HEK293 (cell line): ENCODE results near the gene IL2RG.

Experiments
- CTCF ChIA-PET: fragments of 350-600 bp; formaldehyde crosslinking; extraction: SDS; loops from one replicate; lab custom pipeline; 2021; ENCODE audit warnings: antibody characterized with exemption; lab: Yijun Ruan, JAX
- POLR2A ChIA-PET: fragments of 300-600 bp; formaldehyde crosslinking; extraction: SDS; loops from one replicate; lab custom pipeline; 2020; ENCODE audit warnings: antibody characterized with exemption, inconsistent platforms; lab: Yijun Ruan, JAX
- H3K27ac ChIP-seq: fragments of 200-500 bp; sonication (Bioruptor generic); 2 replicates; pipeline ENCODE4 v1.5.1; 2014; ENCODE audit warnings: low read depth, low read length, control low read depth, inconsistent platforms; ENCODE audit errors: extremely low read depth
- H3K36me3 ChIP-seq, 2 experiments: fragments of 200-500 bp in 1 of 2; sonication (Bioruptor generic) in 1 of 2; 1 replicate in 1 of 2; 2 replicates in 1 of 2; pipeline ENCODE4 v1.5.1; 2014 to 2017; ENCODE audit warnings: inconsistent platforms in 2 of 2, low read length in 2 of 2; ENCODE audit not compliant: control insufficient read depth in 2 of 2, insufficient read depth in 1 of 2
- H3K4me1 ChIP-seq: fragments of 200-500 bp; sonication (Bioruptor generic); 2 replicates; pipeline ENCODE4 v1.5.1; 2014; ENCODE audit warnings: mild to moderate bottlenecking, low read length, inconsistent platforms; ENCODE audit not compliant: control insufficient read depth, insufficient read depth
- H3K4me3 ChIP-seq: 2 replicates; pipeline ENCODE4 v1.5.1; 2011; ENCODE audit warnings: low read depth, mild to moderate bottlenecking, control low read depth, low read length, moderate library complexity
- H3K9me3 ChIP-seq: fragments of 200-500 bp; sonication (Bioruptor generic); 2 replicates; pipeline ENCODE4 v1.5.1; 2014; ENCODE audit warnings: low read depth, low read length, inconsistent platforms; ENCODE audit not compliant: control insufficient read depth, insufficient read depth
- CTCF ChIP-seq: fragments of 450-650 bp; formaldehyde crosslinking; IDR thresholded peaks from 2 replicates; pipeline ENCODE4 v1.5.1; 2016; ENCODE audit warnings: missing biosample characterization, missing genetic modification characterization
- GFI1B ChIP-seq: fragments of 450-650 bp; formaldehyde crosslinking; IDR thresholded peaks from 2 replicates; pipeline ENCODE4 v1.5.1; 2016; ENCODE audit warnings: missing biosample characterization, missing genetic modification characterization
- IKZF3 ChIP-seq: fragments of 450-650 bp; IDR thresholded peaks from 2 replicates; pipeline ENCODE4 v1.5.0; 2018; ENCODE audit warnings: missing biosample characterization, mild to moderate bottlenecking, missing genetic modification characterization, moderate library complexity
- KLF9 ChIP-seq: fragments of 450-650 bp; formaldehyde crosslinking; IDR thresholded peaks from 2 replicates; pipeline ENCODE4 v1.5.1; 2016; ENCODE audit warnings: missing biosample characterization, missing genetic modification characterization, low read depth
- PRDM1 ChIP-seq: fragments of 450-650 bp; formaldehyde crosslinking; IDR thresholded peaks from 2 replicates; pipeline ENCODE4; 2016; ENCODE audit warnings: missing biosample characterization, missing genetic modification characterization
- SP7 ChIP-seq: fragments of 450-650 bp; formaldehyde crosslinking; IDR thresholded peaks from 2 replicates; pipeline ENCODE4 v1.5.1; 2016; ENCODE audit warnings: missing biosample characterization, missing genetic modification characterization
- TSHZ1 ChIP-seq: fragments of 450-650 bp; formaldehyde crosslinking; IDR thresholded peaks from 2 replicates; pipeline ENCODE4 v1.5.1; 2016; ENCODE audit warnings: missing biosample characterization, missing genetic modification characterization, borderline replicate concordance
- WT1 ChIP-seq: fragments of 450-650 bp; formaldehyde crosslinking; IDR thresholded peaks from 2 replicates; pipeline ENCODE4 v1.5.1; 2016; ENCODE audit warnings: missing biosample characterization, missing genetic modification characterization
- ZBTB17 ChIP-seq: fragments of 450-650 bp; formaldehyde crosslinking; IDR thresholded peaks from 2 replicates; pipeline ENCODE4 v1.5.1; 2016; ENCODE audit warnings: missing biosample characterization, missing genetic modification characterization
- ZBTB8A ChIP-seq: fragments of 450-650 bp; formaldehyde crosslinking; IDR thresholded peaks from 2 replicates; pipeline ENCODE4 v1.5.1; 2016; ENCODE audit warnings: missing biosample characterization, missing genetic modification characterization
- ZNF174 ChIP-seq: fragments of 450-650 bp; formaldehyde crosslinking; IDR thresholded peaks from 2 replicates; pipeline ENCODE4 v1.5.0; 2017; ENCODE audit warnings: missing biosample characterization, mild to moderate bottlenecking, missing genetic modification characterization
- ZNF292 ChIP-seq: fragments of 450-650 bp; formaldehyde crosslinking; IDR thresholded peaks from 2 replicates; pipeline ENCODE4 v1.5.1; 2016; ENCODE audit warnings: low read depth, missing biosample characterization, missing genetic modification characterization, borderline replicate concordance
- ZNF37A ChIP-seq: fragments of 450-650 bp; IDR thresholded peaks from 2 replicates; pipeline ENCODE4 v1.5.1; 2018; ENCODE audit warnings: missing biosample characterization, missing genetic modification characterization
- ZNF433 ChIP-seq: fragments of 450-650 bp; formaldehyde crosslinking; IDR thresholded peaks from 2 replicates; pipeline ENCODE4 v1.5.1; 2016; ENCODE audit warnings: missing biosample characterization, missing genetic modification characterization, low read depth
- ZNF560 ChIP-seq: fragments of 450-650 bp; formaldehyde crosslinking; IDR thresholded peaks from 2 replicates; pipeline ENCODE4 v1.5.1; 2017; ENCODE audit warnings: missing biosample characterization, missing genetic modification characterization, borderline replicate concordance
- ZNF561 ChIP-seq: fragments of 450-650 bp; IDR thresholded peaks from 2 replicates; pipeline ENCODE4 v1.5.1; 2018; ENCODE audit warnings: missing biosample characterization, missing genetic modification characterization, borderline replicate concordance
- ZNF776 ChIP-seq: fragments of 450-650 bp; formaldehyde crosslinking; IDR thresholded peaks from 2 replicates; pipeline ENCODE4 v1.5.0; 2017; ENCODE audit warnings: missing biosample characterization, missing genetic modification characterization, borderline replicate concordance
- TF ChIP-seq, protein P1 (sequence below): fragments of 450-650 bp; formaldehyde crosslinking; conservative IDR thresholded peaks from 2 replicates; pipeline ENCODE4 v1.5.1; 2016; ENCODE audit warnings: low read depth, missing biosample characterization, missing genetic modification characterization
- TF ChIP-seq, protein P2 (sequence below): fragments of 450-650 bp; formaldehyde crosslinking; IDR thresholded peaks from 2 replicates; pipeline ENCODE4 v1.5.1; 2016; ENCODE audit warnings: missing biosample characterization, missing genetic modification characterization
- TF ChIP-seq, protein P3 (sequence below): fragments of 450-650 bp; formaldehyde crosslinking; IDR thresholded peaks from 2 replicates; pipeline ENCODE4 v1.5.1; 2017; ENCODE audit warnings: missing biosample characterization, missing genetic modification characterization

Gene IL2RG

DNA sequence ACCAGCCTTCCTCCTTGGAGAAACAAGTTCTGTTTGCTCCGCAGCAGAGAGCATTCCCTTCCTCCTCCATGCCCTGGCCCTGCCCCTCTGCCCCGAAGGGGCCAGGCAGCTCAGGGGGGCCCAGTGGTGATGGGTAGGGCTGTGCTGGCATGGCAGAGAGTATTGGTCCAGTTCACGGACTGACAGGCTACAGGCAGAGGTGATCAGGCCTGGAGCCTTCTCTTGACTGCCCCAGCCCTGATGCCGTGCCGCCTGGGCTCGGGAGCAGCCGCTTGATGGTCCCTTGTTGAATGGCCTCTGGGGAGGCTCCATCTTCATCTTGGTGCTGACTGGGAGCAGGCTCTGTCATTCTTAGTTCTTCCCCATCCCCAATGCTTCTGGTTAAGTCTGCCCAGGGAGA lies 42.8 kb upstream of the IL2RG start:
- Histone ChIP-seq H3K27ac (no peak overlapping the region), H3K9me3 (no peaks in the 10 kb centered on the region), H3K36me3 (no peaks in the 10 kb centered on the region), H3K4me3 (no peak overlapping the region), H3K4me1 (no peaks in the 10 kb centered on the region)
- ChIA-PET POLR2A (no interaction called here), CTCF (no interaction called here)
- TF ChIP-seq IKZF3 (tag by site-specific recombination) (no peak), PRDM1 (no peak), ZBTB8A (no peak), ZNF776 (tag by site-specific recombination) (no peak), ZNF292 (tag by site-specific recombination) (no peak), CTCF (tag by site-specific recombination) (no peak), ZNF560 (no peak), GFI1B (tag by site-specific recombination) (no peak), KLF9 (no peak), ZNF433 (tag by site-specific recombination) (no peak), ZNF174 (tag by site-specific recombination) (no peak), ZNF37A (tag by site-specific recombination) (no peak), ZBTB17 (tag by site-specific recombination) (no peak), SP7 (no peak), TSHZ1 (tag by site-specific recombination) (no peak), WT1 (no peak), ZNF561 (no peak)
- TF ChIP-seq, protein P1, sequence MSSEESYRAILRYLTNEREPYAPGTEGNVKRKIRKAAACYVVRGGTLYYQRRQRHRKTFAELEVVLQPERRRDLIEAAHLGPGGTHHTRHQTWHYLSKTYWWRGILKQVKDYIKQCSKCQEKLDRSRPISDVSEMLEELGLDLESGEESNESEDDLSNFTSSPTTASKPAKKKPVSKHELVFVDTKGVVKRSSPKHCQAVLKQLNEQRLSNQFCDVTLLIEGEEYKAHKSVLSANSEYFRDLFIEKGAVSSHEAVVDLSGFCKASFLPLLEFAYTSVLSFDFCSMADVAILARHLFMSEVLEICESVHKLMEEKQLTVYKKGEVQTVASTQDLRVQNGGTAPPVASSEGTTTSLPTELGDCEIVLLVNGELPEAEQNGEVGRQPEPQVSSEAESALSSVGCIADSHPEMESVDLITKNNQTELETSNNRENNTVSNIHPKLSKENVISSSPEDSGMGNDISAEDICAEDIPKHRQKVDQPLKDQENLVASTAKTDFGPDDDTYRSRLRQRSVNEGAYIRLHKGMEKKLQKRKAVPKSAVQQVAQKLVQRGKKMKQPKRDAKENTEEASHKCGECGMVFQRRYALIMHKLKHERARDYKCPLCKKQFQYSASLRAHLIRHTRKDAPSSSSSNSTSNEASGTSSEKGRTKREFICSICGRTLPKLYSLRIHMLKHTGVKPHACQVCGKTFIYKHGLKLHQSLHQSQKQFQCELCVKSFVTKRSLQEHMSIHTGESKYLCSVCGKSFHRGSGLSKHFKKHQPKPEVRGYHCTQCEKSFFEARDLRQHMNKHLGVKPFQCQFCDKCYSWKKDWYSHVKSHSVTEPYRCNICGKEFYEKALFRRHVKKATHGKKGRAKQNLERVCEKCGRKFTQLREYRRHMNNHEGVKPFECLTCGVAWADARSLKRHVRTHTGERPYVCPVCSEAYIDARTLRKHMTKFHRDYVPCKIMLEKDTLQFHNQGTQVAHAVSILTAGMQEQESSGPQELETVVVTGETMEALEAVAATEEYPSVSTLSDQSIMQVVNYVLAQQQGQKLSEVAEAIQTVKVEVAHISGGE (tag by site-specific recombination), result no peak
- TF ChIP-seq, protein P2, sequence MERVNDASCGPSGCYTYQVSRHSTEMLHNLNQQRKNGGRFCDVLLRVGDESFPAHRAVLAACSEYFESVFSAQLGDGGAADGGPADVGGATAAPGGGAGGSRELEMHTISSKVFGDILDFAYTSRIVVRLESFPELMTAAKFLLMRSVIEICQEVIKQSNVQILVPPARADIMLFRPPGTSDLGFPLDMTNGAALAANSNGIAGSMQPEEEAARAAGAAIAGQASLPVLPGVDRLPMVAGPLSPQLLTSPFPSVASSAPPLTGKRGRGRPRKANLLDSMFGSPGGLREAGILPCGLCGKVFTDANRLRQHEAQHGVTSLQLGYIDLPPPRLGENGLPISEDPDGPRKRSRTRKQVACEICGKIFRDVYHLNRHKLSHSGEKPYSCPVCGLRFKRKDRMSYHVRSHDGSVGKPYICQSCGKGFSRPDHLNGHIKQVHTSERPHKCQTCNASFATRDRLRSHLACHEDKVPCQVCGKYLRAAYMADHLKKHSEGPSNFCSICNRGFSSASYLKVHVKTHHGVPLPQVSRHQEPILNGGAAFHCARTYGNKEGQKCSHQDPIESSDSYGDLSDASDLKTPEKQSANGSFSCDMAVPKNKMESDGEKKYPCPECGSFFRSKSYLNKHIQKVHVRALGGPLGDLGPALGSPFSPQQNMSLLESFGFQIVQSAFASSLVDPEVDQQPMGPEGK, result no peak
- TF ChIP-seq, protein P3, sequence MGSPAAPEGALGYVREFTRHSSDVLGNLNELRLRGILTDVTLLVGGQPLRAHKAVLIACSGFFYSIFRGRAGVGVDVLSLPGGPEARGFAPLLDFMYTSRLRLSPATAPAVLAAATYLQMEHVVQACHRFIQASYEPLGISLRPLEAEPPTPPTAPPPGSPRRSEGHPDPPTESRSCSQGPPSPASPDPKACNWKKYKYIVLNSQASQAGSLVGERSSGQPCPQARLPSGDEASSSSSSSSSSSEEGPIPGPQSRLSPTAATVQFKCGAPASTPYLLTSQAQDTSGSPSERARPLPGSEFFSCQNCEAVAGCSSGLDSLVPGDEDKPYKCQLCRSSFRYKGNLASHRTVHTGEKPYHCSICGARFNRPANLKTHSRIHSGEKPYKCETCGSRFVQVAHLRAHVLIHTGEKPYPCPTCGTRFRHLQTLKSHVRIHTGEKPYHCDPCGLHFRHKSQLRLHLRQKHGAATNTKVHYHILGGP (tag by site-specific recombination), result no peak
